Panc1 (cell line): ENCODE measurements around the gene ADORA1. TPM values are rescaled to one million over a fixed set of nuclear protein-coding genes. Genes with fewer than 3 reads are reported as not detected.

Experiments
- ATAC-seq: fragments of 200-7000 bp; cut with Tn5 transposase; 2 replicates; pipeline ENCODE4 v1.9.1; 2020; ENCODE audit warnings: mild to moderate bottlenecking, moderate library complexity
- BruUV-seq: library from RNA; stranded (reverse); fragments of 400-500 nt; replicated peaks from 2 replicates; lab custom pipeline; 2021; lab: Mats Ljungman, UMichigan
- CTCF ChIA-PET: fragments of 300-600 bp; sonication (Branson Sonifier 250); formaldehyde crosslinking; loops from one replicate; lab custom pipeline; 2022; ENCODE audit warnings: antibody characterized with exemption; lab: Charles Lee
- POLR2A ChIA-PET: fragments of 300-600 bp; sonication (Branson Sonifier 250); formaldehyde crosslinking; loops from one replicate; lab custom pipeline; 2022; ENCODE audit warnings: antibody characterized with exemption; lab: Charles Lee
- DNase-seq: peaks from one replicate; pipeline ENCODE4 v3.0.0-alpha.2; 2010; ENCODE audit warnings: low read depth, low spot score
- H3K27ac ChIP-seq: 2 replicates; pipeline ENCODE4 v1.5.1; 2011; ENCODE audit warnings: mild to moderate bottlenecking, low read length, inconsistent platforms
- H3K27me3 ChIP-seq: fragments of 200-500 bp; sonication (Bioruptor generic); 2 replicates; pipeline ENCODE4 v1.6.0; 2014; ENCODE audit warnings: low read length, inconsistent platforms; ENCODE audit not compliant: control insufficient read depth, insufficient read depth
- H3K36me3 ChIP-seq: fragments of 200-500 bp; sonication (Bioruptor generic); 2 replicates; pipeline ENCODE4 v1.5.1; 2014; ENCODE audit warnings: inconsistent platforms, mild to moderate bottlenecking, low read length, moderate library complexity; ENCODE audit not compliant: control insufficient read depth, insufficient read depth
- H3K4me1 ChIP-seq: 2 replicates; pipeline ENCODE4 v1.5.1; 2011; ENCODE audit warnings: inconsistent platforms, mild to moderate bottlenecking, low read length, moderate library complexity; ENCODE audit not compliant: control insufficient read depth, insufficient read depth
- H3K4me3 ChIP-seq, 2 experiments: 2 replicates each; pipeline ENCODE4 v1.5.1; 2011 to 2012; ENCODE audit warnings: low read depth in 2 of 2, low read length in 2 of 2, mild to moderate bottlenecking in 2 of 2, inconsistent platforms in 1 of 2, moderate library complexity in 1 of 2
- H3K9me3 ChIP-seq: fragments of 200-500 bp; sonication (Bioruptor generic); 2 replicates; pipeline ENCODE4 v1.5.1; 2014; ENCODE audit warnings: low read depth, mild to moderate bottlenecking, inconsistent platforms, low read length, moderate library complexity; ENCODE audit not compliant: control insufficient read depth, insufficient read depth
- POLR2AphosphoS5 ChIP-seq: IDR thresholded peaks from 2 replicates; pipeline ENCODE4 v1.6.1; 2012; ENCODE audit warnings: mild to moderate bottlenecking, low read depth, low read length, moderate library complexity
- SIN3A ChIP-seq: IDR thresholded peaks from 2 replicates; pipeline ENCODE4 v1.6.1; 2012; ENCODE audit warnings: low read depth, mild to moderate bottlenecking, low read length, moderate library complexity, borderline replicate concordance; ENCODE audit not compliant: insufficient read depth
- TCF7L2 ChIP-seq: IDR thresholded peaks from 2 replicates; pipeline ENCODE4 v1.6.1; 2011; ENCODE audit warnings: mild to moderate bottlenecking, low read depth, low read length, inconsistent platforms
- in situ Hi-C: cut with HindIII; loops from 2 replicates; pipeline ENCODE4 v1.10.0; 2016; ENCODE audit warnings: low sequenced_read_pairs, low pct_unique_long_range_greater_than_20kb
- intact Hi-C: fragments of 100-400 bp; cut with micrococcal nuclease; formaldehyde crosslinking; loops from one replicate; pipeline ENCODE4 v1.10.0; 2022; ENCODE audit not compliant: unreplicated experiment
- total RNA-seq: library from RNA; stranded (reverse); gene quantifications from one replicate; pipeline ENCODE4 v1.2.1, GENCODE V29; 2021; ENCODE audit not compliant: unreplicated experiment
- TF ChIP-seq, protein P1 (sequence below), 2 experiments: IDR thresholded peaks; 2 replicates each; pipeline ENCODE4 v1.6.1; 2011 to 2012; ENCODE audit warnings: low read depth in 2 of 2, control low read depth in 1 of 2, low read length in 1 of 2, mild to moderate bottlenecking in 1 of 2, moderate library complexity in 1 of 2; ENCODE audit not compliant: insufficient read depth in 1 of 2
- TF ChIP-seq, protein P2 (sequence below): fragments of 450-650 bp; IDR thresholded peaks from 2 replicates; pipeline ENCODE4 v1.5.1; 2017; ENCODE audit warnings: mild to moderate bottlenecking

The ADORA1 gene
- total RNA-seq, 1 experiment from 2014 or later, result 8.5 TPM

DNA sequence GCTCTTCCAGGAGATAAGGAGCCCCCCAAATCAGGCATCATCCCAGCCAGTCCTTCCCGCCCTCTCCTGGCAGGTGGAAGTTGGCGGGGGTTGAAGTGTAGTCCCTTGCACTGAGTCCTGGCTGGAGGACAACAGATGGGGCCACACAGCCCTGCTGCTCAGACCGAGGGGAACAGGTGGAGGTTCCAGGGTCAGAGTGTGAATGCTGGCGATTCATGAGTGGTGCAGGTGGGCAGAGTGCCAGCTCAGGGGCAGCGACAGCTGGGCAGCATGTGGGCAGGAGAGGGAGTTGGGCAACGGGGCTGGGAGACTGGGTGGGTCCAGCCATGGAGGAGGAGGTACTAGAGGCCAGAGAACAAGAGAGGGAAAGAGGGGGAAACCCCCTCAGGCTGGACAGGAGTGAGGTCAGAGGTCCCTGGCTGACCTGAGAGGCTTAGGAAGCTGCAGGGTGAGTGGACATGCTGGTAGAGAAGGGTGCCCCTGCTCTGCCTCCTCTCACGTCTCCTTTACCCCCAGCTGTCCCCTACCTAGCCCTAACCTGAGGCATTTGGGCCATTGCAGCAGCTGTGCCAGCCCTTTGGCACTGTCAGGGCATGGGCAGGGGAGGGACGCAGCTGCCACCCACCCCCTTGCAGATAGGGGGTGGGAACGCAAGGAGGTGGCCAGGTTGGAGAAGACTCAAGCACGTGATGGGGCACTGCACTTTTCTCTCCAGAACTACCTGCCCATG is 11.3 kb upstream of the ADORA1 start:
- H3K27me3 ChIP-seq, result peaks cover 14% of the 10 kb centered on the region; the same call in 1 of the 2 replicates

DNA sequence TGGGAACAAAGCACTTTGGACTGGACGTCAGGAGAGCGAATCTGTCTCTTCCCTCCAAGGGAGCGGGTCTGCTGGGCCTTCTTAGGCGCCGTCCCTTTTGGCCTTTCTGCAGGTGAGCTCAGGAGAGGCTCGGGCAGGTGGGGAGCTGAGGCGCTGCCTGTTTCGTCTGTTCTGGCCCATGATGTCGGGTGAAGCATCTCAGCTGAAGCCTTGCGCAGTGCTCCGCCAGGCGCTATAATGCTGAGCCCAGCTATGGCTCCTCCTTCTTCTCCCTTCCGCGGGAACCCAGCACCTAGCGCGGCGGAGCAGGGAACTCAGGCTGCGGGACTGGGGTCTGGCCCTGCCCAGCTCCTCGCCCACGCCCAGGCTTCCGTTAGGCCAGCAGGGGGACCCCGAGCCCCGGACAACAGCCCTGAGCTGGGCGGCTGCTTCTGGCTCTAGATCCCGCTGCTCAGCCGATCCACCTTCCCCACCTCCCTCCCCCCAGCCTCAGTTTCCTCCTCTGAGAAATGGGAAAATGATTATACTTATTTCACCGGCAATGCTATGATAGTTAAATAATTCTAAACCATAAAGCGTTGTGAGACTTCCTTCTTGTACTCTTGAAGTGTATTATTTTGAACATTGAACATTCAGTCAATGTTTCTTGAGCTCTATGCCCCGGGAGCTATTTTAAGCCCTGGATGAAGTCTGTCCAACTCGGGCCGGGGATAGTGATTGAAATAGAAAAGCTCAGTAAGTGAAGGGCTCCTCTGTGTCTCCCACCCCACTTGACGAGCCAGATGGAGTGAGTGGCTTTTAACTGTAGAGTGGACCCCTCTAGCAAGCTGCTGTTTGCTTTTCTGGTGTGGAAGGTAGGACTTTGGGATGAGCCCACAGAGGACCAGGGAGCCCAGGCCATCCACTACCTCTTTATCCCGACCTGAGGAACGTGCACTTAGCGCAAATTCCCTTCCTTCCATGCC is 9.6 kb upstream of the ADORA1 start:
- H3K4me1 ChIP-seq, result peaks cover 2% of the 10 kb centered on the region; the same call in 1 of the 2 replicates
- in situ Hi-C loops (no loop called here), intact Hi-C loops (loop anchor here (1.0 to 5.0 kb wide), 3 partner anchors 55 to 98 kb away; no protein-coding TSS in a partner anchor)
- BruUV-seq, result no TSS peak
- peak; percentile 99 for ATAC-seq
- CTCF ChIA-PET, result interaction anchor here (0.5 to 2.8 kb wide), 18 partner anchors 8 to 229 kb away, joined by 3 to 43 read pairs (median 5); no protein-coding TSS in a partner anchor
- H3K36me3 ChIP-seq, result no peaks in the 10 kb centered on the region
- peak overlapping the region in 1 of 2 experiments; percentile 35; a peak in 2 of 4 replicates for H3K4me3 ChIP-seq
- no peaks in the 10 kb centered on the region for H3K9me3 ChIP-seq
- H3K27ac ChIP-seq, result no peak overlapping the region
- POLR2A ChIA-PET, result interaction anchor here (0.6 kb wide), 1 partner anchor 86 kb away, joined by 4 read pairs; no protein-coding TSS in a partner anchor
- DNase-seq, result peak; percentile 10
- peaks cover 8% of the 10 kb centered on the region; the same call in 1 of the 2 replicates for H3K27me3 ChIP-seq
- TF ChIP-seq POLR2AphosphoS5 (no peak), SIN3A (no peak)
- TF ChIP-seq, protein P1, sequence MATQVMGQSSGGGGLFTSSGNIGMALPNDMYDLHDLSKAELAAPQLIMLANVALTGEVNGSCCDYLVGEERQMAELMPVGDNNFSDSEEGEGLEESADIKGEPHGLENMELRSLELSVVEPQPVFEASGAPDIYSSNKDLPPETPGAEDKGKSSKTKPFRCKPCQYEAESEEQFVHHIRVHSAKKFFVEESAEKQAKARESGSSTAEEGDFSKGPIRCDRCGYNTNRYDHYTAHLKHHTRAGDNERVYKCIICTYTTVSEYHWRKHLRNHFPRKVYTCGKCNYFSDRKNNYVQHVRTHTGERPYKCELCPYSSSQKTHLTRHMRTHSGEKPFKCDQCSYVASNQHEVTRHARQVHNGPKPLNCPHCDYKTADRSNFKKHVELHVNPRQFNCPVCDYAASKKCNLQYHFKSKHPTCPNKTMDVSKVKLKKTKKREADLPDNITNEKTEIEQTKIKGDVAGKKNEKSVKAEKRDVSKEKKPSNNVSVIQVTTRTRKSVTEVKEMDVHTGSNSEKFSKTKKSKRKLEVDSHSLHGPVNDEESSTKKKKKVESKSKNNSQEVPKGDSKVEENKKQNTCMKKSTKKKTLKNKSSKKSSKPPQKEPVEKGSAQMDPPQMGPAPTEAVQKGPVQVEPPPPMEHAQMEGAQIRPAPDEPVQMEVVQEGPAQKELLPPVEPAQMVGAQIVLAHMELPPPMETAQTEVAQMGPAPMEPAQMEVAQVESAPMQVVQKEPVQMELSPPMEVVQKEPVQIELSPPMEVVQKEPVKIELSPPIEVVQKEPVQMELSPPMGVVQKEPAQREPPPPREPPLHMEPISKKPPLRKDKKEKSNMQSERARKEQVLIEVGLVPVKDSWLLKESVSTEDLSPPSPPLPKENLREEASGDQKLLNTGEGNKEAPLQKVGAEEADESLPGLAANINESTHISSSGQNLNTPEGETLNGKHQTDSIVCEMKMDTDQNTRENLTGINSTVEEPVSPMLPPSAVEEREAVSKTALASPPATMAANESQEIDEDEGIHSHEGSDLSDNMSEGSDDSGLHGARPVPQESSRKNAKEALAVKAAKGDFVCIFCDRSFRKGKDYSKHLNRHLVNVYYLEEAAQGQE (IDR thresholded peaks at IDR 0.05; ENCODE audit: insufficient read depth in 1 of 2, low read depth in 2 of 2, low read length in 1 of 2), result 0 out of 4 replicates have a peak, but pooled peaks of 1 of the 2 experiments have one; percentile 52
- TF ChIP-seq, protein P2, sequence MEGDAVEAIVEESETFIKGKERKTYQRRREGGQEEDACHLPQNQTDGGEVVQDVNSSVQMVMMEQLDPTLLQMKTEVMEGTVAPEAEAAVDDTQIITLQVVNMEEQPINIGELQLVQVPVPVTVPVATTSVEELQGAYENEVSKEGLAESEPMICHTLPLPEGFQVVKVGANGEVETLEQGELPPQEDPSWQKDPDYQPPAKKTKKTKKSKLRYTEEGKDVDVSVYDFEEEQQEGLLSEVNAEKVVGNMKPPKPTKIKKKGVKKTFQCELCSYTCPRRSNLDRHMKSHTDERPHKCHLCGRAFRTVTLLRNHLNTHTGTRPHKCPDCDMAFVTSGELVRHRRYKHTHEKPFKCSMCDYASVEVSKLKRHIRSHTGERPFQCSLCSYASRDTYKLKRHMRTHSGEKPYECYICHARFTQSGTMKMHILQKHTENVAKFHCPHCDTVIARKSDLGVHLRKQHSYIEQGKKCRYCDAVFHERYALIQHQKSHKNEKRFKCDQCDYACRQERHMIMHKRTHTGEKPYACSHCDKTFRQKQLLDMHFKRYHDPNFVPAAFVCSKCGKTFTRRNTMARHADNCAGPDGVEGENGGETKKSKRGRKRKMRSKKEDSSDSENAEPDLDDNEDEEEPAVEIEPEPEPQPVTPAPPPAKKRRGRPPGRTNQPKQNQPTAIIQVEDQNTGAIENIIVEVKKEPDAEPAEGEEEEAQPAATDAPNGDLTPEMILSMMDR, result peak; percentile 91

More for the DNA sequence above, 11.3 kb upstream of the ADORA1 start:
- DNase-seq, result no peak
- CTCF ChIA-PET, result no interaction called here
- ATAC-seq, result no peak
- Histone ChIP-seq H3K9me3 (no peaks in the 10 kb centered on the region), H3K4me3 (no peak overlapping the region), H3K4me1 (peaks cover 2% of the 10 kb centered on the region; the same call in 1 of the 2 replicates), H3K27ac (no peak overlapping the region), H3K36me3 (no peaks in the 10 kb centered on the region)
- intact Hi-C loops, result loop anchor here (2.0 to 5.0 kb wide), 2 partner anchors 57 to 79 kb away; no protein-coding TSS in a partner anchor
- BruUV-seq, result no TSS peak
- in situ Hi-C loops, result no loop called here
- POLR2A ChIA-PET, result interaction anchor here (0.7 kb wide), 1 partner anchor 12 kb away, joined by 3 read pairs; no protein-coding TSS in a partner anchor
- no peak for TF ChIP-seq POLR2AphosphoS5
- TF ChIP-seq TCF7L2, result no peak
- TF ChIP-seq SIN3A, result no peak
- TF ChIP-seq, protein P1 (IDR thresholded peaks at IDR 0.05; ENCODE audit: insufficient read depth in 1 of 2, low read depth in 2 of 2, low read length in 1 of 2), result no peak
